CD4-positive, alpha-beta T cell treated with Interferon alpha-2 for 1 hour (primary cell): ENCODE results near the gene MBD4.
A peak's percentile ranks its signal among the peaks of the same experiment; 100 is the strongest.
"Not testable (repeated sequence)": the region's sequence is repeated elsewhere in the genome, so short reads cannot be mapped to it uniquely, and the experiment has no call there.

Experiments used
- DNase-seq, 2 donors: peaks; one replicate each; pipeline ENCODE4 v3.0.0-alpha.2; 2020 to 2022

Gene MBD4

GRCh38 chr3:129439817-129440617 is at the start of gene MBD4, which contains the start of gene IFT122:
TSS of gene MBD4 (minus strand) at chr3:129439948. CDS start at chr3:129439833, 115 bp downstream.
TSS of gene IFT122 (plus strand) at chr3:129440224. CDS start at chr3:129440331, 107 bp downstream.
- DNase-seq: peak; percentile 99

- DNase-seq: not testable (repeated sequence)
These were observed 49.5 kb upstream of the MBD4 start for GRCh38 chr3:129489258-129489657.

- not testable (repeated sequence) for DNase-seq
These were observed 48.2 kb upstream of the MBD4 start for GRCh38 chr3:129487868-129488335.

GRCh38 chr3:129487183-129487867 is 47.6 kb upstream of the MBD4 start:
- DNase-seq: no peak

GRCh38 chr3:129486664-129487035 is 46.9 kb upstream of the MBD4 start:
- no peak for DNase-seq

- no peak for DNase-seq
These were observed 46.2 kb upstream of the MBD4 start for GRCh38 chr3:129485721-129486663.

GRCh38 chr3:129485146-129485545 is 45.4 kb upstream of the MBD4 start:
- not testable (repeated sequence) for DNase-seq

- no peak for DNase-seq
These were observed 44.1 kb upstream of the MBD4 start for GRCh38 chr3:129483870-129484269.

- DNase-seq: no peak
These were observed 43.0 kb upstream of the MBD4 start for GRCh38 chr3:129482721-129483120.

GRCh38 chr3:129481766-129482332 is 42.1 kb upstream of the MBD4 start:
- peak; percentile 66 to 68 for DNase-seq

- DNase-seq: not testable (repeated sequence)
These were observed 41.5 kb upstream of the MBD4 start for GRCh38 chr3:129481225-129481765.

GRCh38 chr3:129476586-129476985 is 36.8 kb upstream of the MBD4 start:
- no peak for DNase-seq

GRCh38 chr3:129475863-129476262 is 36.1 kb upstream of the MBD4 start:
- DNase-seq: no peak

GRCh38 chr3:129474984-129475804 is 35.4 kb upstream of the MBD4 start:
- no peak for DNase-seq

- DNase-seq: no peak
These were observed 34.0 kb upstream of the MBD4 start for GRCh38 chr3:129473769-129474152.

- DNase-seq: no peak
These were observed 33.5 kb upstream of the MBD4 start for GRCh38 chr3:129473067-129473768.

GRCh38 chr3:129470861-129471260 is 31.1 kb upstream of the MBD4 start:
- DNase-seq: no peak

- no peak for DNase-seq
These were observed 29.3 kb upstream of the MBD4 start for GRCh38 chr3:129469026-129469425.

GRCh38 chr3:129467932-129468331 is 28.2 kb upstream of the MBD4 start:
- no peak for DNase-seq

- no peak for DNase-seq
These were observed 24.0 kb upstream of the MBD4 start for GRCh38 chr3:129463716-129464115.

GRCh38 chr3:129463094-129463493 is 23.3 kb upstream of the MBD4 start:
- no peak for DNase-seq
